Measurements from ENCODE around the gene PFDN2. TPM values are rescaled to one million over a fixed set of nuclear protein-coding genes. Genes with fewer than 3 reads are reported as not detected.

The PFDN2 gene
- total and polyA plus RNA-seq, 10 of the 15 experiments (the other 5 are each of a cell fraction or from before 2014, with no cell fraction given) = 30.0 to 141 (median 80.5) TPM

GRCh38 chr1:161164901-161165610 lies 47.2 kb upstream of the PFDN2 start (continued):
- TF ChIP-seq REST (IDR thresholded peaks at IDR 0.05; ENCODE audit: low read depth, low read length) (no peak), EGR1 (IDR thresholded peaks at IDR 0.05; ENCODE audit: borderline replicate concordance in 1 of 2, low read depth in 2 of 2, low read length in 2 of 2) (no peak), JUNB (IDR thresholded peaks at IDR 0.05) (no peak)
- TF ChIP-seq, protein P1, sequence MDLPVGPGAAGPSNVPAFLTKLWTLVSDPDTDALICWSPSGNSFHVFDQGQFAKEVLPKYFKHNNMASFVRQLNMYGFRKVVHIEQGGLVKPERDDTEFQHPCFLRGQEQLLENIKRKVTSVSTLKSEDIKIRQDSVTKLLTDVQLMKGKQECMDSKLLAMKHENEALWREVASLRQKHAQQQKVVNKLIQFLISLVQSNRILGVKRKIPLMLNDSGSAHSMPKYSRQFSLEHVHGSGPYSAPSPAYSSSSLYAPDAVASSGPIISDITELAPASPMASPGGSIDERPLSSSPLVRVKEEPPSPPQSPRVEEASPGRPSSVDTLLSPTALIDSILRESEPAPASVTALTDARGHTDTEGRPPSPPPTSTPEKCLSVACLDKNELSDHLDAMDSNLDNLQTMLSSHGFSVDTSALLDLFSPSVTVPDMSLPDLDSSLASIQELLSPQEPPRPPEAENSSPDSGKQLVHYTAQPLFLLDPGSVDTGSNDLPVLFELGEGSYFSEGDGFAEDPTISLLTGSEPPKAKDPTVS (IDR thresholded peaks at IDR 0.05; ENCODE audit: low read depth, low read length) = no peak
- TF ChIP-seq, protein P2, sequence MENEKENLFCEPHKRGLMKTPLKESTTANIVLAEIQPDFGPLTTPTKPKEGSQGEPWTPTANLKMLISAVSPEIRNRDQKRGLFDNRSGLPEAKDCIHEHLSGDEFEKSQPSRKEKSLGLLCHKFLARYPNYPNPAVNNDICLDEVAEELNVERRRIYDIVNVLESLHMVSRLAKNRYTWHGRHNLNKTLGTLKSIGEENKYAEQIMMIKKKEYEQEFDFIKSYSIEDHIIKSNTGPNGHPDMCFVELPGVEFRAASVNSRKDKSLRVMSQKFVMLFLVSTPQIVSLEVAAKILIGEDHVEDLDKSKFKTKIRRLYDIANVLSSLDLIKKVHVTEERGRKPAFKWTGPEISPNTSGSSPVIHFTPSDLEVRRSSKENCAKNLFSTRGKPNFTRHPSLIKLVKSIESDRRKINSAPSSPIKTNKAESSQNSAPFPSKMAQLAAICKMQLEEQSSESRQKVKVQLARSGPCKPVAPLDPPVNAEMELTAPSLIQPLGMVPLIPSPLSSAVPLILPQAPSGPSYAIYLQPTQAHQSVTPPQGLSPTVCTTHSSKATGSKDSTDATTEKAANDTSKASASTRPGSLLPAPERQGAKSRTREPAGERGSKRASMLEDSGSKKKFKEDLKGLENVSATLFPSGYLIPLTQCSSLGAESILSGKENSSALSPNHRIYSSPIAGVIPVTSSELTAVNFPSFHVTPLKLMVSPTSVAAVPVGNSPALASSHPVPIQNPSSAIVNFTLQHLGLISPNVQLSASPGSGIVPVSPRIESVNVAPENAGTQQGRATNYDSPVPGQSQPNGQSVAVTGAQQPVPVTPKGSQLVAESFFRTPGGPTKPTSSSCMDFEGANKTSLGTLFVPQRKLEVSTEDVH (IDR thresholded peaks at IDR 0.05; ENCODE audit: low read depth, partially characterized antibody) = no peak
